DMS53 (cell line): ENCODE data around the gene C6orf47.
A peak's percentile ranks its signal among the peaks of the same experiment; 100 is the strongest.

Experiments used
- DNase-seq: peaks from one replicate; lab custom pipeline; 2025; lab: John Stamatoyannopoulos, UW

Gene C6orf47

DNA sequence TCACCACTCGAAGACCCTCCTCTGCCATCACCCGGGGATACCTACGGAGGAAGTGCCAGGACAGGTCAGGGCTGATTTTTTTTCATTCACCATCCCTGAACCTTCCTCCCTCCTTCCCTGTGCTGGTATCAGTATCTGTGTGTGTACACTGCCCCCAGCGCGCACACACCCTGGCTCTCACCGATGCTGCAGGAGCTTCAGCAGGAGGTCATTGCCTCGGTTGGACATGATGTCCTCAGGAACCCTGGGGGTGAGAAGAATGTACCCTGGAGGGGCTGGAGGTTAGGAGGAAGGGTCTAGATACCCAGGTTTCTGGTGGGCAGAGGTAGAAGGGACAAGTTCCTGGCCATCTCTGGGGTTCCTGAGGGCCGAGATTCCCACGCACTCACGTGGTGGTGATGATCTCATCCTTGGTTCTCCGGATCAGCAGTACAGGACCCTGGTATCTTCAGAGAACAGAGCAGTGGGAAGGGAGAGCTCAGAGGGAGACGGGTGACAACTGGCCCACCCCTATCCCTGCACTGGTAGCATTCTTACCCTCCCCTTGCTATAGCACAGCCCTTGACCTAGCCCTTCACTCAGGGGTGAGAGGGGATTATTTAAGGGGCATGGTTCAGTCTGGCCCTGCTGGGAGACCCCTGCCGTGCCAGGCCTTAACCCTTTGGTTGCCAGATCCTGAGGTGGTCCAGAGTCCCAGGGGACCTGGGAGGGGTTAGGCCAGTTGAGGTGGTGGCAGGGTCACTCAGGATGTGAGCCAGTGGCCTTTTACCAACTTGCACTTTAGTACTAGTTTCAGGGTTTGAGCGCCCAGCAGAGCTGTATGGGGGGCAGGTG is 27.5 kb upstream of the C6orf47 start:
- no peak for DNase-seq

GRCh38 chr6:31687321-31687720 is 26.7 kb upstream of the C6orf47 start:
- peak; percentile 20 for DNase-seq

DNA sequence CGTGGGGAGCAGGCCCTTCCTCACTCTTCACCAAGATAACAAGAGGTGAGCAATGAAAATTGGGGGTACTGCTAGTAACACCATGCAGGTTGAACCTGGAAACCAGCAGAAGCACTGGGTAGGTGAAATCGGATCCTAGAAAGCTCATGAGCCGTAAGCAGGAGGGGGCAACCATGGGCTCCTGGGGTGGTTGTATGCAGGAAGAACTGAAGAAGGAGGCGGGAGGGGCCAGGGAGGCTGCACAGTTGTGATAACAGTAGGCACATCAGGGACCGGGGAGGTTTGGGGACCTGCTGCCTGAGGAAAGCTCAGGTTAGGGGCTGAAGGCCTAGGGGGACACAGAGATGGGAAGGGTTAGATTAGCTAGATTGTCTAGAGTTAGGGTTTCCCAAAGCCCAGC is 25.9 kb upstream of the C6orf47 start:
- no peak for DNase-seq

GRCh38 chr6:31683591-31683990 is 23.0 kb upstream of the C6orf47 start:
- peak; percentile 61 for DNase-seq

DNA sequence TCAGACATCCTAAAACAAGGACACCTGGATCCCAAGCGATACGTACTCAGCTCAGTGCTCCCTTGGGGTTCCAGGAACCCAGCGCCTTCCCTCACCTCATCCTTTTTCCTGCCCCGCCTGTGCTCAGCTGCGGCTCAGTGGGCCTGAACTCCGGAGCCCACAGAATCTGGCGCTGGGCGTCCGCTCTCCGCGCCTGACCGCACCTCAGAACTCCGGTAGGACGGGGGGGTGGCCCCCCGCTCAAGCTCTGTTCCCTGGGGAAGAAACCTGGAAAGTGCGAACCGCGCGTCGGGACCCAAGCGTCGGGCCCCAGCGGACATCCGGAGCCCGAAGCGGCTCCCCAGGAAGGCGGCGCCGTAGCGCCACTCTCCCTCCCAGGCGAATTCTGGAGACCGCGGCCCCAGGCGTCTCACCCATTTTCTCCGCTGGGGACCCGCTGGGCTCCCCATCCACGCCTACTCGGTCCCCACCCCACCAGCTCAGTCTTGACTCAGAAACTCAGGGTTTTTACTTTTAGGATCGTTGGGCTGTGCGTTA is 20.6 kb upstream of the C6orf47 start:
- DNase-seq, result peak; percentile 88

GRCh38 chr6:31680226-31681134 is 19.9 kb upstream of the C6orf47 start, which contains the start of gene LY6G5C:
Gene LY6G5C (minus strand): TSS chr6:31681067. CDS start chr6:31680373, 694 bp downstream.
- DNase-seq, result peak; percentile 96

GRCh38 chr6:31677955-31678354 is 17.4 kb upstream of the C6orf47 start:
- no peak for DNase-seq

DNA sequence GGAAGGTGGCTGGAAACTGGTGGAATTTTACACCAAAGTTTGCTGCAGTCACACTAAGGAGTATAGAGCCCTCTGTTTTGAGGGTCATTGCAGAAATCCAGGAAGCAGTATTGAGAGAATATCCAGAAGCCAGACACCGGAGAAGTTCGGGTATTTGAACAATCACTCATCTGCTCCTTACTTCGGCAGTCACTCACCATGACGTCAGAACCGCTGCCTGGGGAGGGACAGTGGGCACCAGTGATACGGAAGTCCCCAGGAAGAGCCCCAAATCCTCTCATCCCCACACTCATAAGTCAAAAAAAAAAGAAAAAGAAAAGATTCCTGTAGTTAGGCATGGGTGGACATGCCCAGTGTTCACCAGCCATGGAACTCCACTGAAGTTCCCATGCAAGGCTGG is 16.3 kb upstream of the C6orf47 start:
- DNase-seq, result peak; percentile 52

DNA sequence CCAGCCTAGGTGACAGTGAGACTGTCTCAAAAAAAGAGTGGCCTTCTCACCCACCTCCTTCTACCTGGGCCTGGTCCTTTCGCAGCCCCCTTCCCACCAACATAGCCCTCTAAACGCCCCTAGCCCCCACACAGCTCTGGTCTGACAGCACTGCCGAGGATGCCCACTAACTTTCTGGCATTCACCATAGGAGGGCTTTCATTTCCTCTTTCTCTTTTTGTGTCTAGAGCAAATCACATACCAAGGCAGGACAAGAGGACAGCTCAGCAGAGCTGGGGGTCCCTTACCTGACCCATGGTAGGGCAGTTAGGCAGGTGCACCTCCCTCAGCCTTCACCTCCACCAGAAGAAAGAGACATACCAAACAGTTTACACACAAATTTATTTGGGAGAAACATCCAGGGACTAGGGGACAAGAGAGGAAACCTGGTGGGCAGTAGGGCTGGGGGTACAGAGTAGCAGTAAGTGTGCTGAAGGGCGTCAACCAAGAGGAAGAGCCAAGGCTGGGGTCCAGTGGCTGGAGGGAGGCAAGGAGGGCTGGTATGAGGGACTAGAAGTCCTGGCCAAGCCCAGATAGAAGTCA is 15.8 kb upstream of the C6orf47 start:
- no peak for DNase-seq

DNA sequence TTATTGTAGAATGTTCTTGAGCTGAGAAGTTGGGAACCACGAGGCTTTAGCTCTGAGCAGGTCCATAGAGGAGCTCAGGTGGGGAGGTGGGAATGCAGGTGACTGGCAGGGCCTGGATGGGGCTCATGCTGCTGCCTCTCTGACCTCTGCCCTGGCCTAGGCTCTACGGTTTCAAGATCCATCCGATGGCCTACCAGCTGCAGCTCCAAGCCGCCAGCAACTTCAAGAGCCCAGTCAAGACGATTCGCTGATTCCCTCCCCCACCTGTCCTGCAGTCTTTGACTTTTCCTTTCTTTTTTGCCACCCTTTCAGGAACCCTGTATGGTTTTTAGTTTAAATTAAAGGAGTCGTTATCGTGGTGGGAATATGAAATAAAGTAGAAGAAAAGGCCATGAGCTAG is 9.1 kb upstream of the C6orf47 start, which contains the start of gene LY6G5B:
Gene LY6G5B (plus strand): TSS at position 301 of the 400 bp plus-strand sequence. CDS start 975 bp downstream, outside the sequence.
- DNase-seq, result no peak

GRCh38 chr6:31666337-31666965 is 5.9 kb upstream of the C6orf47 start:
- no peak for DNase-seq

DNA sequence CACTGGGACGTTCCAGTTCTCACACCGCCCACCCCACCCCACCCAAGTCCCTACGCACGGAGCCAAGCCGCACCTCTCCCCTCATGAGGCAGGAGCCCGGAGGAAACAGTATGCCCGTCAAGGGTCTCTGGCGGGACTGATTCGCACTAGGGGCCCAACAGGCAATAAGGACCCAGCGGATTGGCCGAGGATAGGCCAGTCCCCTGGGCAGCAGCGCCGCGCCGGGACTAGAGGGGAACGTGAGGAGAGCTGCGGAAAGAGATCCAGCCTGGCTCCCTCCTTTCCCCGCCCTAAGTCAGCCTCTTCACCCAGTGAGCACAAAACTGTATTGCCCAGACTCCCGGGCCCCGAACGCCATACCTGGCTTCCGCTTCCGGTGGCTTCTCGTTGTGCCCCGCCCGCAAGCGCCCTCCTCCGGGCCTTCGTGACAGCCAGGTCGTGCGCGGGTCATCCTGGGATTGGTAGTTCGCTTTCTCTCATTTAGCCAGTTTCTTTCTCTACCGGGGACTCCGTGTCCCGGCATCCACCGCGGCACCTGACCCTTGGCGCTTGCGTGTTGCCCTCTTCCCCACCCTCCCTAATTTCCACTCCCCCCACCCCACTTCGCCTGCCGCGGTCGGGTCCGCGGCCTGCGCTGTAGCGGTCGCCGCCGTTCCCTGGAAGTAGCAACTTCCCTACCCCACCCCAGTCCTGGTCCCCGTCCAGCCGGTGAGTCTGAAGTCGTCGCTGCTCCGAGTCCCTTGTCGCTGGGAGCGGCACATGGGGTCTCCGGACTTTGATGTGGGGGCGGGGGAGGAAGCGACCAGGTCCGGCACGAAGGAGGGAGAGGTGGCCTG is 5.1 kb upstream of the C6orf47 start, which contains the start of gene CSNK2B:
Gene CSNK2B (plus strand): TSS at position 580 of the 836 bp plus-strand sequence. CDS start 752 bp downstream, outside the sequence.
- DNase-seq, result peak; percentile 99

GRCh38 chr6:31664790-31665500 is 4.4 kb upstream of the C6orf47 start, which contains the start of gene GPANK1:
Gene GPANK1 (minus strand): TSS chr6:31664997. CDS start chr6:31664478, 519 bp downstream.
- peak; percentile 96 for DNase-seq

DNA sequence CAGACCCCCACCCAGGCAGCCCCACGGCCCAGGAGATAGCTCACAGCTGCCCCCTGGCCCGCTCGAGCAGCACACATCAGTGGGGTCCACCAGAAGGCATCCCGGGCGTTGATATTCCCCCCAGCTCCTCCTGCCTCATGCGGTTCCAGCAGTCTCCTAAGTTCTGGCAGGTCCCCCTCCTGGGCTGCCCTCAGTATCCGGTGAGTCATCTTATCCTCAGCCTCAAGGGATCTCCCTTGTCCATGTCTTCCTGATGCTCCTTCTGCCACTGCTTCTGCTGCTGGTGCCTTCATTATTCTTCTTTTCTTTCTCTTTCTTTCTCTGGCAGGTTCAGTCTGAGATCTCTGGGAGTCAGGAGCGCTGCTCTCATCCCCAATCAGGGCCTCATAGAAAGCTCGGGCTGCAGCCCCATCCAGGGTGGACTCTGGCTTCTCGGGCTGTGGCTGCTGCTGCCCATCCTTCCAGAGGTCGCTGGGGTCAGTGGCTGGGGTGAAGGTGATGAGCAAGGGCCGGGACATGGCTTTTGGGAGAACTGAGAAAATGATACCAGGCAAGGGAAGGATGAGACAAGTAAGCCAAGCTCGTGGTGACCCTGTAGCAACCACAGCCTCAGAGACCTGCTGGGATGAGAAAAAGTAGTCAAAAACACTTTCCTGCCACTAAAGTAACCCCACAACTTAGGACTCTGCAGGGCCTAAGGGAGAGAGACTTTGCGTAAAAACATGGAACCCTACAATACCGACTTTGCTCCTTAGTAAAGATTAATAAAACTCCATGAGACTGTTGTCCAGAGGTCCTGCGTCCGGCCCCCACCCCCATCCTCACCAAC is 3.6 kb upstream of the C6orf47 start:
- no peak for DNase-seq

- DNase-seq, result no peak
Measured at GRCh38 chr6:31663126-31663960, 2.8 kb upstream of the C6orf47 start.

DNA sequence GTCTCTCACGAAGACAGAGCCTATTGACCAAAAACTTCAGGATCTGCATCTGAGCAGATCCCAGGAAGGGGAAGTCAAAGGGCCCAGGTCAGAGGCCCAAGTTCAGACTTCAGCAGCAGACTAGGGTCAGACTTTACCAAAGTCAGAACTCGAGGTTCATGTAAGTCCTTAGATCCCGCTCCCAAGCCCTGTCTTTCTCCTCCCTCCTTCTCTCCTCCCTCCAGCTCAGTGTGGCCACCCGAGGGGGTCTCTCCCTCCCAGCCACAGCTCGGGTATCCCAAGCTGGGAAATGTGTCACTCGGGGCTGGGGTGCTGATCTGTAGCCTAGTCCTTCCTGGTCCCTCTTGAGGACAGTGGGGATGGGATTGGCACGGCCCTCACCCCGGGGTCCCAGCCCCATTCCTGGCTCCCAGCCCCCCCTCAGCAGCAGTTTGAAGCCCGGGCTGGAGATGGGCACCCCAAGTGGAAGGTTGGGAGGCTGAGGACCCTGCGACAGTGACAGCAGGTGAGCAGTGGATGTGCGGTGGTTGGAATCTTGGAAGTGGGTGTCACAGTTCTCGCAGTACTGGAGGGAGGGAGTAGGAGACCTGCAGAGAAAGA is 1.6 kb upstream of the C6orf47 start:
- DNase-seq, result no peak
